GM18517 (cell line): ENCODE data around the gene UCP2.
"Not testable (repeated sequence)": the region's sequence is repeated elsewhere in the genome, so short reads cannot be mapped to it uniquely, and the experiment has no call there.

ENCODE experiments used
- ATAC-seq: cut with Tn5 transposase; IDR thresholded peaks from one replicate; pipeline ENCODE4 v1.9.1; 2021; ENCODE audit warnings: mild to moderate bottlenecking, moderate library complexity; ENCODE audit not compliant: unreplicated experiment

Gene UCP2

DNA sequence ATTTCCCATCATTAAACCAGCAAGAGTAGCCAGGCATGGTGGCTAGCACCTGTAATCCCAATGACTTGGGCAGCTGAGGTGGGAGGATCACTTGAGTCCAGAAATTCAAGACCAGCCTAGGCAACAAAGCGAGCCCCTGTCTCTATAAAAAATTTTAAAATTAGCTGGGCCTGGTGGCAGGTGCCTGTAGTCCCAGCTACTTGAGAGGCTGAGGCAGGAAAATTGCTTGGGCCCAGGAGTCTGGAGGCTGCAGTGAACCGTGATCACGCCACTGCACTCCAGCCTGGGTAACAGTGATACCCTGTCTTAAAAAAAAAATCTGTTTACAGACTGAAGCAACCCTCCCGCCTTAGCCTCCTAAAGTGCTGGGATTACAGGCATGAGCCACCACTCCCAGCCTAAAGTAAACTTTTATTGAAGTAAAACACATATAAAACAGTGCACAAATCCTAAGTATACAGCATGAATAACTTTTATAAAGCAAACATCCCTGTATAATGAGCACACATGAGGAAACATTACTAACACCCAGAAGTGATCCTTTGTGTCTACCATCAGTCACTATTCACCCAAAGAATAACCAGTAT, 13.6 kb upstream of the UCP2 start:
- no peak for ATAC-seq

DNA sequence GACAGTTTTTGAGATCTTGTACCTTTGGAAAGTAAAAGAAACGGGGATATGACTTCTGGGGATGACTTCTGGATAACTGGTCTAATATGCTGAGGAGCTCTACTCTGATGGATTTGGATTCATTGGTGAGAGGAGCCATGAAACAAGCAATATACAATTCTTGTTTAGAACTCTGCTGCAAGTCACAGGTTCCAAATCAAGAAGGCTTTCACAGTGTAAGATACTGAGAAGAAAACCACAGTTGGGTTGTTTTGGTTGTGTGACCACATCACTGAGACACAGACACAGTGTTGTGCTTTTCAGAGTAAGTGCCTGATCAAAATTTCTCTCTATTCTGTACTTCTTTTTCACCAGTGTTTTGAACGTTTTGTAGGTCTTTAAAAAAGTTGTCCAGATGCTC, 13.1 kb upstream of the UCP2 start:
- peak; percentile 30 for ATAC-seq

DNA sequence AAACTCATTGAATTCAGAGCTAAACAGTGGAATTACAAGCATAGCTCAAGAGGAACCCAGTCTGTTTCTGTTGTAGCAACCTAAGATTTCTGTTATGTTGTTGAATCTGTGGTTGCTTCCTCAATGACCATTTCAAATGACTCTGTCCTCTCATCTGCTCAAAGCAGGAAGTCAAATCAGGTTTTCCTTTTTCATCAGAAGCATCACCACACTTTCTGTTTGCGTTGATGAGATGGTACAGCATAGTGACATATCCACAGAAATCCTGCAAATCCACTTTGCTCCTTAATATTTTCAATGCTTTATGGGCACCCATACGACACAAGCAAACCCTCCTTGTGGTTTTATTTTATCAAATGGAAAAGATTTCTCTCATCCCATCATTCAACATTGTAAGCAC, 12.6 kb upstream of the UCP2 start:
- ATAC-seq: peak; percentile 54

DNA sequence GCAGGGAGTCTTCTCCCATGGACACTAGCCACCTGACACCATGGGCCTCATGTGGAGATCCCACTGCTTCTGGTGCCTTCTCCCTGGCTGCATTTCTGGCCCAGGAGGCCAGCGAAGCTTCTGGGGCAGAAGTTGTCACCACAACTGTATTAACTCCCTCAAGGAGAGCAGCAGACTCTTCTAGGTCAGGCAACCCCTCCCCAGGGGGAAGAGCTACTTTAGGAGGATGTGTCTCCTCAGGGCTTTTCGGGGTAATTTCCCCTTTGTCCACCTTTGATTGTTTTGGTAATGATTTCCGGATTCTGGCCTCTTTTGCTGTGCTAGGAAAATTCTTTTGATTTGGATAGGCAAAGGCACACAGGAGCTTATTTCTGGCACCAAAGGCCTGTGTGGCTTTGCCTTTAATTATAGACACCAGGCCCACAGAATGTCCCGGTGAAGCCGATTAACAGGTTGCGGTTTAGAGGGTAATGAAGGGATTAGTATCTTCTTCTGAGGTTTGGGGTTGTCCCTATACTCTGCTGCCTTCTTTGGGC, 8.9 kb upstream of the UCP2 start:
- no peak for ATAC-seq

DNA sequence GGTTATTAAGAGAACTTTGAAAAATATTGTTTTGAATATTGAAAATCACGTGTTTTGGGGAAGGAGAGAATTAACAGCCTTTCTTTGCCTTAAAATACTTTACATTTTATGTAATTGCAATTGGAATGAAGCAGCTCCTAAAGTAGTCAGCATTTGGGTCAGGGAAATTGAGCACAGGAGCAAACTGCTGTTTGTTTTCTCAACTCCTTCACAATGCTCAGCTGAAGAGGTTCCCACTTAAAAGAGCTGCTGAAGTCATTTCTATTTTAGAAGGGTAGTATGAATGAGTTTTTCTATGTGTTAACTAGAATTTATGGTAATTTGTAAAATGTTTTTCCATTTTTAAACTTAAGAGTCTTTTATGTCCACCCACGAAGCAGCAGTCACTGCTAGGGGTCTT, 8.1 kb upstream of the UCP2 start:
- ATAC-seq: no peak

DNA sequence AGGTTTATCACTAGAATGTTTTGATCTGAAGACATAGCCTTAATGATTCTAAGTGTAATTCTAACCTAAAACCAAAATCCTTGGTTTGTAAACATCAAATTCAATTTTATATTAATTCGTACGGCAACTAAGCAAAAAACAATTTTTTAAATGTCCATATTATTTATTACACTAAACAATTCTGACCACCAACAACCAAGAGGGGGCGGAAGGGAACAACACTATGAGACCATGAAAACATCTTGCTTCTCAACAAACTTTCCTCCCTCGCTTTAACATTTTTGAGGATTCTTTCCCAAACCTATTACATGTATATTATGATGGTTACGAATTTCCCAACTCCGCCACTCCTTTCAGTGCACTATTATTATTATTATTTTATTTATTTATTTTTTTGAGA, 6.5 kb upstream of the UCP2 start:
- no peak for ATAC-seq

DNA sequence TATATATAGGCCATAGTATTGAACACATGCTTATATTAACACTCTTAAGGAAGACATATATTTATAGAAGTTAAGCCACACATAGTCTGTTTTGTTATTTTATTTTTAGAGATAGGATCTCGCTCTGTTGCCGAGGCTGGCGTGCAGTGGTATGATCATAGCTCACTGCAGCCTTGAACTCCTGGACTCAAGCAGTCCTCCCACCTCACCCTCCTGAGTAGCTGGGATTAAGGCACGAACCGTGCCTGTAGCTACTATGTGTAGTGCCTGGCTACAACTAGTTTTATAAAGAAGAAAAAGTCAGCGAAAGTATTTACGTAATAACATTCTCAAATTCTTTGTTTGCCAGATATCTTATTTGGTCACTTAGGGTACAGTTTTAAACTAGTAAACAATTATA, 5.6 kb upstream of the UCP2 start:
- ATAC-seq: no peak

DNA sequence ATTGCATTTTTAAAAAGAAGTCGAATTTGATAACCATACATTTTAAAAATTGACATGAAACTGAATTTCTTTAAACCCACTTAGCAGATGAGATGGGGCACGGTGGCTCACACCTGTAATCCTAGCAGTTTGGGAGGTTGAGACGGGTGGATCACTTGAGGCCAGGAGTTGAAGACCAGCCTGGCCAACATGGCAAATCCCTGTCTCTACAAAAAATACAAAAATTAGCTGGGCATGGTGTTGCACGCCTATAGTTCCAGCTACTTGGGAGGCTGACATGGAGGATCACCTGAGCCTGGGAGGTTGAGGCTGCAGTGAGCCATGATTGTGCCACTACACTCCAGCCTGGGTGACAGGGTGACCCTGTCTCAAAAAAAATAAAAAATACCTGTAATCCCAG, 3.0 kb upstream of the UCP2 start:
- ATAC-seq: not testable (repeated sequence)

DNA sequence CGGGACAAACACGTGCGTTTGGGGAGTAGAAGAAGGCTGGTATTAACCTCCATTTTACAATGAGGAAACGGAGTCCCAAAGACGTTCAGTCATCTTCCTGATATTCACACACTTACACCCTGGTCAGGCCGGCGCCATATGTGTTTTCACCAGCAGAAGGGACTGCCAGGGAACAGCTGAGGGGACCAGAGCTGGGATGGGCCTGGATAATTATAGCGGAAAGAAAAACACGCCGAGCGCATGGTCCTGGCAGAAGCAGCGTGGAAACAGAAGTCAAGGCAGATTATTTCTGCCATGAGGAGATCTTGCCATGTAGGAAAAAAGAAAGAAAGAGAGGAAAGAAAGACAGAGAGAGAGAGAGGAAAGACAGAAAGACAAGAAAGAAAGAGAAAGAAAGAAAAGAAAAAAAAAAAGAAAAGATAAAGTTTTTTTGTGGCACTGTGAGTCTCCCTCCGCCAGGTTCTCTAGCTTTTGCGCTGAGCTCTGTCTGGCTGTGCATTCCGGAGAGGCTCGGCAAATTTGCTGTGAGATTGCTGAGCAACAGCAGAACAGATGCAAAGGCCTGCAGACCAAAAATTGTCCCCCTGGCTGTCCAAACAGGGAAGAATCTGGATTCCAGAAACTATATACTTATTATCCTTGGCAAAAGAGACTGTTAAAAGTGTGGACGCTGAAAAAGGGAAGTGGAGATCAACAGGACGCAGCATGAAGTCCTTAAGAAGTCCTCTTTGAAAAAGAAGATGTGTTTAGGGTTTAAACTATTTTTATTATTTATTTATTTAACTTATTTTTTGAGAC, 1.3 kb upstream of the UCP2 start:
- no peak for ATAC-seq

DNA sequence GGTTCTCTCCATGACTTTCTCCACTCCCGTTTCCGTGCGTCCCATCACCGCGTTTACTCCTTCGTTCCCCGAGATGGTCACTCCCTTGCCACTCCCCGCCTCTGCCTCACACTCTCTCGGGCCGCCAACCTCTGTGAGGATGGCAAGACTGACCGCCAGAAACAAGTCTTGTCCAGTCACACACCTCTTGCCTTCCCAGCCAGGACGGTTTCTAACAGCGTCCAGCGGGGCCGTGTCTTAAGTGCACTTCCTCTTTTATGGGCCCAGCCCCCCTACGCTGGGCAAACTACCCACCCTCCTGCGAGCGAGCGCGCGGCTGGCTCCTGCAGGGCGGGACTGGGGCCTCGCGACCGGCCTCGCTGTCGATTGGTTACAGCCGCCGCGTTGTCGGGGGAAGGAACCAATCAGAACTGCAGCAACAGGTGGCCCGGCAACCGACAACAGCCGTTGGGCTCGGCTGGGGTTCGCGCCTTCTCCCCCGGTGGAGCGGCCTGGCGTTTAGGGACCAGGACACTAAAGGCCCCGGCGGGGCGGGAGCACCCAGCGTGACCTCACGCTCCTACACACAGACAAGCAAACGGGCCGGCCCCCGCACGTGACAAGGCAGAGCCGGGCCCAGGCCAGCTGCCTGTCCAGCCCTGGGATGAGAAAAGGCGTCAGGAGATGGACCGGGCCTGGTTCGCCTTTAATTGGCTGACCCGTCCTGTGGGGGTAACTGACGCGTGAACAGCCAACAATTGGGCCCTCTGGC, 522 bp upstream of the UCP2 start:
- peak; percentile 60 for ATAC-seq

DNA sequence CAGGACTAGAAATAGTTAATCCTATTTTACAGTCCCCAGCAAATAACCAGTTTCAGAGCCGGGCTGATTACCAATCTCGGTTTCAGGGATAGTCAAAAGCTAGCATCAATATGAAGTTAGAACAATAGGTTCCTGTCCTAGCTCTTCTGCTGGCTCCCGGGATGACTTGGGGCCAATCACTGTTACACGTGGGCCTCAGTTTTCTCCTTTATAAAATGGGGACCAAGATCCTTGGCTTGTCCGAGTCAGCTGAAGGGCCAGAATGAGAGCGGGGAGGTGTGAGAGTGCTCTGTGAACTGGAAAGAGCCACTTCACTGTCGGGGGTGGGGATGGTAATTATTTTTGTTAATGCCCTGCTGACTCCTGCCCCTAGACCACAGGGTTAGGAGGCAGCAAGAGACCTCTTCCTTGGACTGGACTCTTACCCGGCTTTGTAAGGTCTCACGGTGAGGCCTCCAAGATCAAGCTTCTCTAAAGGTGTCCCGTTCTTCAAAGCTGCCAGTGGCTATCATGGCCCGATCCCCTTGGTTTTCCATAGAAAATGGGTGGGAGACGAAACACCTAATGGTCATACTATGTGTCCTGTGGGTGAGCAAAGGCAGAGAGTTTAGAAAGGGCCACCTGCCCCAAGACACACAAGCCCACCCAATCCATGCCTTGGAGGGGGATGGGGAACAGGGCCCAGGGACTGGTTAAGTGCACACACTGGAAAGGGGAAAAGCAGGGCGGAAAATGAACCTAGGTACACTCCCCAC, 1.4 kb downstream of the UCP2 start:
- no peak for ATAC-seq

DNA sequence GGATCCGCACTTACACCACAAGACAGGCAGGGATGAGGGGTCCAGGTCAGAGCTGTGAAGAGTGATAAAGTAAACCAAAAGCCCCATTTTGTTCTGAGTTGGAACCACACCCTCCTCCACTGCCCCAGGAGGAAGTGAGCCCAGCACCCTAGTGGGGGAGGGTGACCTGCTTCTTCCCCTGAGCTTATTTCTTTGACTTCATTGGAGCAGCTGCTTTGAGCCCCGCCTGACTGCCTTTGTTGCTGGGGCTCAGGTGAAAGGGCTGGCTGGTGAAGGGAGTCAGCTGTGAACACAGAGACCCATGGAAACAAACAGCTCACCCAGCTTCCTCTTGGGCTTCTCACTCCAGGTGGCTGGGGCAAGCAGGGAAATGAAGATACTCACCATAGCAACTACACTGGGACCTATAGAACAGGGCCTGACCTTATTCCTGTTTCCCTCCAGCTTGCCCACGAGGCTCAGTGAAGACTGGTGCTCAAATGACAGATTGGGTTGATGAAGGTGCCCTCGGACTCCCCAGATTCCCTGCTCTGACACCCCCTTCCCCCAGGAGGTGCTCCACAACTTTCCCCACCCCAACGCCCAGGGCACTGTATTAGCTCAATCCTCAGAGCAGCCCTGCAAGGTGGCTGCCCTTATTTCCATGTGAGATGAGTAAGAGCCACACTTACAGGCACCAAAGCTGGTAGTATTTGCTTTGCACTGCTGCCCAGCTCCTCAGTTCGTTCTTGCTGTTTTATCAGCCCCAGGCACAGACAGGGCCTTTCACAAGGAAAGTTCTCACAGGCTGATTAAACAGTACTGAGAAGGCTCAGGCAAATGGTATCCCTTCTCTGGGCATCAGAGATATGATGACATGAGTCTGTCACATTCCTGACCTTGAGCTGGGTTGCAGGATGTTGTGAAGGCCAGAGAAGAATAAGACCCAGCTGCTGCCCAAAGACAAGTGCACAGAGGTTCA, 2.4 kb downstream of the UCP2 start:
- peak; percentile 47 for ATAC-seq

DNA sequence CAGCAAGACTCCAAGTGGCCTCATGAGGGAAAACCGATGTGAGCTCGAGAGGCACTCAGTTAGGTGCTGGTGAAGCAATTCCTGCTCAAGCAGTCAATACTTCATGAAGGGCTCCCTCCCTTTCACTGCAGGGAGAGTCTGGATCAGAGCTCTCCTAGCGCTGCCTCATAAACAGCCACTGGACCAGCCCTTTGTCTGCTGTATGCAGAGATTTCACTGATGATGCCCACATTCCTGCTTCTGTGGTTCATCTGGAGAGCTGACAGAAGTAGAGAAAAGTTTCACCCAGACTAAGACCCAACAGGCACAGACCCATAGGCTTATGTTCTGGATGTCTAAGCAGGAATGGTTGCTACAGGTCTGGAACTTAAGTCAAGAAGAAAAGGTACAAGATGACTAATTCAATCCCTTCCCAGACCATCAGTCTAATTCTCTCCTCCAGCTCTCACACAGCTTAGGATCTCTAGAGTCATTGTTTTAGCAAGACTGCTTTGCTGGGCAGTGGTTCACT, 4.0 kb downstream of the UCP2 start:
- no peak for ATAC-seq

DNA sequence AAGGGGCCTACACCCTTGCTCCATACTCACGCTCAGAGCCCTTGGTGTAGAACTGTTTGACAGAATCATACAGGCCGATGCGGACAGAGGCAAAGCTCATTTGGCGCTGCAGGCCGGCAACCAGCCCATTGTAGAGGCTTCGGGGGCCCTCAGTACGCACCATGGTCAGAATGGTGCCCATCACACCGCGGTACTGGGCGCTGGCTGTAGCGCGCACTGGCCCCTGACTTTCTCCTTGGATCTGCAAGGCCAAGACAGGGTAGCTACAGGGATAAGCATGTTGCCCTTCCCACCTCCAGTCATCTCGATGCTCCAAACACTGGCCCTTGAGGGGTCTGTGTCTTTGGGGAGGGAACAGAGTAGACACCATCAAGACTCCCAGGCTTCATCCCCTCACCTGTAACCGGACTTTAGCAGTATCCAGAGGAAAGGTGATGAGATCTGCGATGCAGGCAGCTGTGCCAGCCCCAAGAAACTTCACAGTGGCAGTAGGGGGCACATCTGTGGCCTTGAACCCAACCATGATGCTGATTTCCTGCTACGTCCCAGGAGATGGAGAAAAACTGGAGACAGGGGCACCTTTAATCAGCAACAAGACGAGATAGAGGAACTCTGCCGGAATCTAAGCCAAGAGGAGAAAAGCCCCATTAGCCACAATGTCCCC, 4.7 kb downstream of the UCP2 start:
- ATAC-seq: no peak

DNA sequence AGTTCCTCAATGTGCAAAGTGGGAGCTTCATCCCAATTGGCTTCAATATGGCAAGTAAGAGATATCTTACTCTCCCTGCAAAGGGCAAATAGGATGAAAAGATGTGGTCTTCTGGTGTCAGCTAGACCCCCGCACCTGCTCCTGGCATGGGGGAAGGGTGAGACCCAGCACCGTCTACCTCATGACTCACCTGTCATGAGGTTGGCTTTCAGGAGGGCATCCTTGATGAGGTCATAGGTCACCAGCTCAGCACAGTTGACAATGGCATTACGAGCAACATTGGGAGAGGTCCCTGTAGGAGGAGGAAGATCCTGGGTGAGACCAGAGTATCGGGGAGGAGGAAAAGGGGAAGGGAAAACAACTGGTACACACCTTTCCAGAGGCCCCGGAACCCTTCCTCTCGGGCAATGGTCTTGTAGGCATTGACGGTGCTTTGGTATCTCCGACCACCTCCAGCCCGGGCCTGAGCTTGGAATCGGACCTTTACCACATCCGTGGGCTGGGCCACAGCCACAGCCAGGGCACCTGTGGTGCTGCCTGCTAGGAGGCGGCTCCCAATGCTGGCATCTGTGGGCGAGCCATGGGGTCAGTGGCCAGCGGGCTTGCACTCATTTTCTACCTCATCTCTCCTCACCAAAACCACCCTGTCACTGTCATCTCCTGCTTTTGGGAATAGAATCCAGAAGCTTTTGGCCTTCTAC, 6.0 kb downstream of the UCP2 start:
- ATAC-seq: no peak

DNA sequence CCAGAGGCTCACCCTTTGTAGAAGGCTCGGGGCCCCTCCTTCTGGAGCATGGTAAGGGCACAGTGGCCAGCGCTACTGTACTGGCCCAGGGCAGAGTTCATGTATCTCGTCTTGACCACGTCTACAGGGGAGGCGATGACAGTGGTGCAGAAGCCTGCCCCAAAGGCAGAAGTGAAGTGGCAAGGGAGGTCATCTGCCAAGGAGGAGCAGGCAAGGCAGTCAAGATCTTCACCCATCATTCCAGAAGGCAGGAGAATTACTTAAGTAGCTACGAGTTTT, 7.2 kb downstream of the UCP2 start:
- ATAC-seq: no peak

DNA sequence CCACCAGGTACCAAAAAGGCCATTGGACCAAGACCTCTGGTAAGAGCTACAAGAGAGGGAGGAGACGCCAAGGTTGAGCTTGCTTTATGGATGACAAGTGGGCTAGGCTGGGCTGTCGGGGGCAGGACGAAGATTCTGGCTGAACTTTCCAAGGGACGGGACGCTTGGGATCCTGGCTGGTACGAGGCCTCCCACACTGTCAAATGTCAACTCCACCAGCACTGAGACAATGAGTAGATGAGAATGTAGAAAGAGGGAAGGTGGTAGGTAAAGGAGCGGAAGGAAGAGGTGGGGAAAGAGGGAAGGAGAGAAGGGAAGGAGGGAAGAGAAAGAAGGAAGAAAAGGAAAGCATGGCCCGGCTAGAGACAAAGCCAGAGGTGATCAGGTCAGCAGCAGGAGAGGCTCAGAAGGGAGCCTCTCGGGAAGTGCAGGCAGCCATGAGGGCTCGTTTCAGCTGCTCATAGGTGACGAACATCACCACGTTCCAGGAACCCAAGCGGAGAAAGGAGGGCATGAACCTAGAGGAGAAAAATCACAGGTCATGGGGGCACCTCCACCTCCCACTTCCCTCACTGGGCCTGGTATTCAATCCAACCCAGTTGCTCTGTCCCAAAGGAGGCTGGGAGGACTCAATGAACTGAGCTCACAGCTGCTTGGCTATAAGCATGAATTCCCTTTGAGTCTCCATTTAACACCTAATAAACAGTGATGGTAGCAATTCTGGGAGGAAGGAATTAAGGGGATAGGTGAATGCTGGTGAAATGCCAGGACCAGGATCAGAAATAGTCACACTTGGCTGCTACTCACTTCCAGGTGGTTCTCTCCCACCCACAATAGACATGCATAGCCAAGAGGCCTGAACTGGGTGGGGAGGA, 7.8 kb downstream of the UCP2 start:
- no peak for ATAC-seq
